Measurements from ENCODE around the gene CCNF. TPM values are rescaled to one million over a fixed set of nuclear protein-coding genes. Genes with fewer than 3 reads are reported as not detected.

The CCNF gene
- total RNA-seq, 4 donors from 2014 or later, result 4.7 to 19.8 (median 6.9) TPM

GRCh38 chr16:2472488-2472864 lies 43.2 kb downstream of the CCNF start:
- H3K9me3 ChIP-seq, result no peaks in the 10 kb centered on the region
- peaks cover 0 to 37% of the 10 kb centered on the region in 2 donors for H3K27me3 ChIP-seq
- H3K4me3 ChIP-seq, result no peak overlapping the region
- no peaks in the 10 kb centered on the region for H3K36me3 ChIP-seq
- DNase-seq, result no peak
- no peak for TF ChIP-seq CTCF (IDR thresholded peaks at IDR 0.05)
- TF ChIP-seq POLR2A (IDR thresholded peaks at IDR 0.05), result no peak
- H3K27ac ChIP-seq, result no peak overlapping the region
- H3K4me1 ChIP-seq, result peaks cover 0 to 65% (median 36%) of the 10 kb centered on the region in 4 donors

- DNase-seq, result no peak
- H3K36me3 ChIP-seq, result no peaks in the 10 kb centered on the region
- H3K9me3 ChIP-seq, result no peaks in the 10 kb centered on the region
- peaks cover 0 to 60% (median 33%) of the 10 kb centered on the region in 4 donors for H3K4me1 ChIP-seq
- H3K4me3 ChIP-seq, result peak overlapping the region in 2 of 4 donors; percentile 85 to 86
- H3K27me3 ChIP-seq, result peaks cover 0 to 33% of the 10 kb centered on the region in 2 donors
- TF ChIP-seq CTCF (IDR thresholded peaks at IDR 0.05) (no peak), POLR2A (IDR thresholded peaks at IDR 0.05) (no peak)
- no peak overlapping the region for H3K27ac ChIP-seq
Observed at GRCh38 chr16:2472885-2473445, 43.7 kb downstream of the CCNF start.

GRCh38 chr16:2473446-2473926 lies 44.2 kb downstream of the CCNF start:
- peak overlapping the region in 3 of 4 donors; percentile 84 to 86 (median 85) for H3K4me3 ChIP-seq
- H3K36me3 ChIP-seq, result no peaks in the 10 kb centered on the region
- no peak overlapping the region for H3K27ac ChIP-seq
- TF ChIP-seq POLR2A (IDR thresholded peaks at IDR 0.05) (no peak), CTCF (IDR thresholded peaks at IDR 0.05) (no peak)
- H3K27me3 ChIP-seq, result peaks cover 0 to 29% of the 10 kb centered on the region in 2 donors
- H3K4me1 ChIP-seq, result peaks cover 0 to 55% (median 29%) of the 10 kb centered on the region in 4 donors
- DNase-seq, result no peak
- no peaks in the 10 kb centered on the region for H3K9me3 ChIP-seq

GRCh38 chr16:2473999-2474876 lies 45.0 kb downstream of the CCNF start:
- no peaks in the 10 kb centered on the region for H3K36me3 ChIP-seq
- H3K9me3 ChIP-seq, result no peaks in the 10 kb centered on the region
- peak; percentile 49 to 78 (median 71) for DNase-seq
- H3K4me3 ChIP-seq, result peak overlapping the region; percentile 84 to 91 (median 86)
- H3K4me1 ChIP-seq, result peaks cover 0 to 48% (median 22%) of the 10 kb centered on the region in 4 donors
- H3K27me3 ChIP-seq, result peaks cover 0 to 24% of the 10 kb centered on the region in 2 donors
- TF ChIP-seq POLR2A (IDR thresholded peaks at IDR 0.05), result no peak
- TF ChIP-seq CTCF (IDR thresholded peaks at IDR 0.05), result peak in 5 of 6 experiments; percentile 9 to 46 (median 40)
- H3K27ac ChIP-seq, result peak overlapping the region; percentile 77 to 86 (median 82)

- Histone ChIP-seq H3K36me3 (no peaks in the 10 kb centered on the region), H3K9me3 (no peaks in the 10 kb centered on the region), H3K27ac (peak within 1 kb of the TSS; percentile 77 to 86 (median 82)), H3K4me1 (peaks cover 0 to 44% (median 20%) of the 10 kb centered on the region in 4 donors), H3K27me3 (peaks cover 0 to 24% of the 10 kb centered on the region in 2 donors), H3K4me3 (peak within 1 kb of the TSS; percentile 84 to 91 (median 86))
- peak; percentile 83 to 94 (median 89) for DNase-seq
- no peak for TF ChIP-seq CTCF (IDR thresholded peaks at IDR 0.05)
- TF ChIP-seq POLR2A (IDR thresholded peaks at IDR 0.05), result peak; percentile 33 to 47
Observed at GRCh38 chr16:2474877-2475412, 45.7 kb downstream of the CCNF start, which contains the start of gene TBC1D24. TBC1D24 (plus strand) TSS chr16:2475127; CDS start chr16:2496149, 21,022 bp downstream.

Data from Peyer's patch (tissue), 4 donors.